CD14-positive monocyte (primary cell): ENCODE measurements around the gene RETREG1. TPM values are rescaled to one million over a fixed set of nuclear protein-coding genes. Genes with fewer than 3 reads are reported as not detected.

Source experiments
- DNase-seq, 3 donors: peaks; one replicate each; pipeline ENCODE4 v3.0.0-alpha.2; 2011 to 2022
- H2AFZ ChIP-seq: 2 replicates; pipeline ENCODE4 v1.6.0; 2012; ENCODE audit warnings: mild to moderate bottlenecking, low read depth, low read length, inconsistent platforms; ENCODE audit not compliant: insufficient read depth, poor library complexity, severe bottlenecking
- H3K27ac ChIP-seq, 2 donors: 1 replicate in 1 of 2; 2 replicates in 1 of 2; pipeline ENCODE4 v1.5.1; 2012 to 2013; ENCODE audit warnings: low read length in 2 of 2, control low read depth in 1 of 2, inconsistent platforms in 1 of 2, low read depth in 1 of 2, mild to moderate bottlenecking in 1 of 2
- H3K27me3 ChIP-seq, 2 donors: one replicate each; pipeline versions ENCODE4 v1.6.0 to v1.6.1; 2011 to 2013; ENCODE audit warnings: low read length in 2 of 2; ENCODE audit not compliant: control insufficient read depth in 2 of 2, insufficient read depth in 2 of 2
- H3K36me3 ChIP-seq, 2 donors: replicated peaks in 1 of 2; 1 replicate in 1 of 2; 2 replicates in 1 of 2; pipeline versions ENCODE4 v1.5.1 to v1.6.1; 2012 to 2013; ENCODE audit warnings: low read length in 2 of 2, control low read depth in 1 of 2, inconsistent platforms in 1 of 2, mild to moderate bottlenecking in 1 of 2; ENCODE audit not compliant: insufficient read depth in 2 of 2, control insufficient read depth in 1 of 2
- H3K4me1 ChIP-seq, 2 donors: 1 replicate in 1 of 2; 2 replicates in 1 of 2; pipeline versions ENCODE4 v1.5.1 to v1.6.1; 2012 to 2013; ENCODE audit warnings: low read length in 2 of 2, control low read depth in 1 of 2, inconsistent platforms in 1 of 2, mild to moderate bottlenecking in 1 of 2, moderate library complexity in 1 of 2; ENCODE audit not compliant: insufficient read depth in 2 of 2, control insufficient read depth in 1 of 2
- H3K4me2 ChIP-seq: replicated peaks from 2 replicates; pipeline ENCODE3; 2012; ENCODE audit warnings: low read length, moderate library complexity, mild to moderate bottlenecking; ENCODE audit not compliant: poor library complexity, severe bottlenecking; ENCODE audit errors: extremely low read depth
- H3K4me3 ChIP-seq, 3 experiments: fragments of 200-600 bp in 1 of 3; sonication (generic) in 1 of 3; replicated peaks in 1 of 3; 1 replicate in 2 of 3; 2 replicates in 1 of 3; pipeline ENCODE4 v1.5.1; 2011 to 2013; ENCODE audit warnings: low read length in 3 of 3, mild to moderate bottlenecking in 3 of 3, control low read depth in 2 of 3, low read depth in 2 of 3, inconsistent platforms in 1 of 3, moderate library complexity in 1 of 3
- H3K79me2 ChIP-seq: 2 replicates; pipeline ENCODE4 v1.6.0; 2012; ENCODE audit warnings: mild to moderate bottlenecking, control low read depth, inconsistent platforms, low read length, moderate library complexity; ENCODE audit not compliant: insufficient read depth
- H3K9ac ChIP-seq: 2 replicates; pipeline ENCODE4 v1.6.0; 2017; ENCODE audit warnings: low read length, mild to moderate bottlenecking; ENCODE audit not compliant: insufficient read depth, poor library complexity, severe bottlenecking
- H3K9me3 ChIP-seq, 2 donors: replicated peaks in 1 of 2; 1 replicate in 1 of 2; 2 replicates in 1 of 2; pipeline versions ENCODE4 v1.5.1 to v1.6.1; 2012 to 2013; ENCODE audit warnings: low read length in 2 of 2, control low read depth in 1 of 2; ENCODE audit not compliant: control insufficient read depth in 1 of 2, insufficient read depth in 1 of 2
- H4K20me1 ChIP-seq: 2 replicates; pipeline ENCODE4 v1.6.0; 2012; ENCODE audit warnings: mild to moderate bottlenecking, low read length, control low read depth, moderate library complexity; ENCODE audit not compliant: insufficient read depth
- H3K27ac Mint-ChIP-seq, 7 donors: one replicate each; pipeline ENCODE4 v1.8.0; 2020; ENCODE audit warnings: mild to moderate bottlenecking in 7 of 7, mixed read lengths in 7 of 7, moderate library complexity in 6 of 7, inconsistent platforms in 2 of 7
- H3K27me3 Mint-ChIP-seq, 3 donors: one replicate each; pipeline ENCODE4 v1.8.0; 2021 to 2022; ENCODE audit warnings: low read depth in 3 of 3, mild to moderate bottlenecking in 3 of 3, mixed read lengths in 3 of 3, moderate library complexity in 3 of 3, inconsistent platforms in 1 of 3
- H3K36me3 Mint-ChIP-seq, 2 donors: one replicate each; pipeline ENCODE4 v1.8.0; 2020; ENCODE audit warnings: mixed read lengths in 2 of 2, inconsistent platforms in 1 of 2, mild to moderate bottlenecking in 1 of 2
- H3K4me1 Mint-ChIP-seq: one replicate; pipeline ENCODE4 v1.8.0; 2020; ENCODE audit warnings: mild to moderate bottlenecking, mixed read lengths
- H3K4me3 Mint-ChIP-seq, 2 donors: one replicate each; pipeline ENCODE4 v1.8.0; 2020; ENCODE audit warnings: mild to moderate bottlenecking in 2 of 2, mixed read lengths in 2 of 2, moderate library complexity in 1 of 2
- H3K9me3 Mint-ChIP-seq, 7 donors: one replicate each; pipeline ENCODE4 v1.8.0; 2020 to 2022; ENCODE audit warnings: mixed read lengths in 7 of 7, mild to moderate bottlenecking in 6 of 7, moderate library complexity in 6 of 7, inconsistent platforms in 2 of 7
- WGBS: methylation state at CpG from one replicate; pipeline ENCODE4 v1.1.5; 2013; ENCODE audit warnings: missing lambda C conversion rate; ENCODE audit not compliant: insufficient coverage; 5-methylcytosine and 5-hydroxymethylcytosine counted together
- intact Hi-C, 2 donors: fragments of 100-400 bp; cut with micrococcal nuclease; formaldehyde crosslinking; loops; one replicate each; pipeline versions ENCODE4 v1.15.0 to v1.15.1; 2023
- polyA plus RNA-seq, 3 donors: library from polyadenylated mRNA; depleted of rRNA in 1 of 3; unstranded in 2 of 3; stranded (reverse) in 1 of 3; fragments of 300-500 nt in 2 of 3; fragments of >200 nt in 1 of 3; fragmentation: Illumina TruSeq in 2 of 3; gene quantifications; 1 replicate in 2 of 3; 2 replicates in 1 of 3; pipeline ENCODE4 v1.2.3, GENCODE V29; 2012 to 2021
- TF ChIP-seq, protein P1 (sequence below): fragments of 200-600 bp; IDR thresholded peaks from one replicate; pipeline ENCODE4 v1.8.0; 2022; ENCODE audit warnings: antibody characterized with exemption, mild to moderate bottlenecking

Gene RETREG1
- polyA plus RNA-seq, 3 donors: 3.5 to 6.4 (median 4.7) TPM

GRCh38 chr5:16579142-16579847, 37.5 kb downstream of the RETREG1 start:
- H3K79me2 ChIP-seq: no peaks in the 10 kb centered on the region
- TF ChIP-seq, protein P1, sequence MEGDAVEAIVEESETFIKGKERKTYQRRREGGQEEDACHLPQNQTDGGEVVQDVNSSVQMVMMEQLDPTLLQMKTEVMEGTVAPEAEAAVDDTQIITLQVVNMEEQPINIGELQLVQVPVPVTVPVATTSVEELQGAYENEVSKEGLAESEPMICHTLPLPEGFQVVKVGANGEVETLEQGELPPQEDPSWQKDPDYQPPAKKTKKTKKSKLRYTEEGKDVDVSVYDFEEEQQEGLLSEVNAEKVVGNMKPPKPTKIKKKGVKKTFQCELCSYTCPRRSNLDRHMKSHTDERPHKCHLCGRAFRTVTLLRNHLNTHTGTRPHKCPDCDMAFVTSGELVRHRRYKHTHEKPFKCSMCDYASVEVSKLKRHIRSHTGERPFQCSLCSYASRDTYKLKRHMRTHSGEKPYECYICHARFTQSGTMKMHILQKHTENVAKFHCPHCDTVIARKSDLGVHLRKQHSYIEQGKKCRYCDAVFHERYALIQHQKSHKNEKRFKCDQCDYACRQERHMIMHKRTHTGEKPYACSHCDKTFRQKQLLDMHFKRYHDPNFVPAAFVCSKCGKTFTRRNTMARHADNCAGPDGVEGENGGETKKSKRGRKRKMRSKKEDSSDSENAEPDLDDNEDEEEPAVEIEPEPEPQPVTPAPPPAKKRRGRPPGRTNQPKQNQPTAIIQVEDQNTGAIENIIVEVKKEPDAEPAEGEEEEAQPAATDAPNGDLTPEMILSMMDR: no peak
- H3K27me3 Mint-ChIP-seq: peaks cover 1 to 3% (median 2%) of the 10 kb centered on the region in 3 donors
- no peaks in the 10 kb centered on the region for H3K27me3 ChIP-seq
- H3K4me3 Mint-ChIP-seq: no peak overlapping the region
- H3K9me3 Mint-ChIP-seq: peaks cover 0 to 3% (median 0%) of the 10 kb centered on the region in 7 donors
- H3K4me2 ChIP-seq: no peak overlapping the region
- no peak overlapping the region for H3K27ac Mint-ChIP-seq
- no peaks in the 10 kb centered on the region for H3K36me3 Mint-ChIP-seq
- intact Hi-C loops: no loop called here
- peaks cover 3% of the 10 kb centered on the region for H3K4me1 Mint-ChIP-seq
- H3K4me3 ChIP-seq: no peak overlapping the region
- no peaks in the 10 kb centered on the region for H3K4me1 ChIP-seq
- no peaks in the 10 kb centered on the region for H3K36me3 ChIP-seq
- H2AFZ ChIP-seq: no peak overlapping the region
- no peak for DNase-seq
- no peaks in the 10 kb centered on the region for H3K9me3 ChIP-seq
- no peak overlapping the region for H3K27ac ChIP-seq
- H4K20me1 ChIP-seq: no peaks in the 10 kb centered on the region
- 82% methylated on average over 2 of the region's 6 CpGs for WGBS
- H3K9ac ChIP-seq: no peak overlapping the region

- Histone ChIP-seq H3K4me2 (no peak overlapping the region), H3K27ac (no peak overlapping the region), H3K4me3 (no peak overlapping the region), H2AFZ (no peak overlapping the region), H3K9ac (no peak overlapping the region), H3K36me3 (no peaks in the 10 kb centered on the region), H4K20me1 (no peaks in the 10 kb centered on the region), H3K4me1 (no peaks in the 10 kb centered on the region), H3K79me2 (no peaks in the 10 kb centered on the region), H3K9me3 (no peaks in the 10 kb centered on the region), H3K27me3 (no peaks in the 10 kb centered on the region)
- Mint-ChIP-seq H3K4me3 (no peak overlapping the region), H3K36me3 (no peaks in the 10 kb centered on the region), H3K27ac (no peak overlapping the region), H3K4me1 (peaks cover 6% of the 10 kb centered on the region), H3K27me3 (peaks cover 1 to 3% (median 2%) of the 10 kb centered on the region in 3 donors), H3K9me3 (peaks cover 0 to 3% (median 0%) of the 10 kb centered on the region in 7 donors)
- DNase-seq: no peak
- intact Hi-C loops: no loop called here
- TF ChIP-seq, protein P1: no peak
- WGBS: 100% methylated on average over 3 of the region's 4 CpGs
These were observed 38.3 kb downstream of the RETREG1 start for GRCh38 chr5:16578474-16578883.
